GM21390 (cell line): ENCODE results near the gene TLCD4.
"Not testable (repeated sequence)": the region's sequence is repeated elsewhere in the genome, so short reads cannot be mapped to it uniquely, and the experiment has no call there.

Source experiments
- ATAC-seq: cut with Tn5 transposase; IDR thresholded peaks from one replicate; pipeline ENCODE4 v1.9.1; 2021; ENCODE audit not compliant: unreplicated experiment

The TLCD4 gene, protein sequence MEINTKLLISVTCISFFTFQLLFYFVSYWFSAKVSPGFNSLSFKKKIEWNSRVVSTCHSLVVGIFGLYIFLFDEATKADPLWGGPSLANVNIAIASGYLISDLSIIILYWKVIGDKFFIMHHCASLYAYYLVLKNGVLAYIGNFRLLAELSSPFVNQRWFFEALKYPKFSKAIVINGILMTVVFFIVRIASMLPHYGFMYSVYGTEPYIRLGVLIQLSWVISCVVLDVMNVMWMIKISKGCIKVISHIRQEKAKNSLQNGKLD

GRCh38 chr1:95117207-95118066 lies at the start of gene TLCD4:
TLCD4 (plus strand) TSS chr1:95117355; CDS start chr1:95143902, 26,547 bp downstream.
- ATAC-seq = peak; percentile 58

DNA sequence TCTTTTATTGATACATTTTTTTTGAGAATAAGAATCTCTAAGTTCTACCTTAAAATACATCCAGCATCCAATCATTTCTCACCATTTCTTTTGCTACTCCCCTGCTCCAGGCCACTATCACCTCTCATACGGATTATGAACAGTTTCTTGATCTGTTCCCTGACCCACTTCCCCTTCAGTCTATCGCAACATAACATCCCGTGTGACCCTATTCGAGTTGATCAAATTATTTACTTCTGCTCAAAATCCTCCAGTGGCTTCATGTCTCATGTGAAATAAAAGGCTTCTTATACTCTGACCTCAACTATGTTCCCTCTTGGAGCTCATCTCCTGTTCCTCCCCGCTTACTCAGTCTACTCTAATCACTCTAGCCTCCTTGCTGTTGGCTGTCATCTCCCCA lies 49.6 kb upstream of the TLCD4 start:
- ATAC-seq = no peak

DNA sequence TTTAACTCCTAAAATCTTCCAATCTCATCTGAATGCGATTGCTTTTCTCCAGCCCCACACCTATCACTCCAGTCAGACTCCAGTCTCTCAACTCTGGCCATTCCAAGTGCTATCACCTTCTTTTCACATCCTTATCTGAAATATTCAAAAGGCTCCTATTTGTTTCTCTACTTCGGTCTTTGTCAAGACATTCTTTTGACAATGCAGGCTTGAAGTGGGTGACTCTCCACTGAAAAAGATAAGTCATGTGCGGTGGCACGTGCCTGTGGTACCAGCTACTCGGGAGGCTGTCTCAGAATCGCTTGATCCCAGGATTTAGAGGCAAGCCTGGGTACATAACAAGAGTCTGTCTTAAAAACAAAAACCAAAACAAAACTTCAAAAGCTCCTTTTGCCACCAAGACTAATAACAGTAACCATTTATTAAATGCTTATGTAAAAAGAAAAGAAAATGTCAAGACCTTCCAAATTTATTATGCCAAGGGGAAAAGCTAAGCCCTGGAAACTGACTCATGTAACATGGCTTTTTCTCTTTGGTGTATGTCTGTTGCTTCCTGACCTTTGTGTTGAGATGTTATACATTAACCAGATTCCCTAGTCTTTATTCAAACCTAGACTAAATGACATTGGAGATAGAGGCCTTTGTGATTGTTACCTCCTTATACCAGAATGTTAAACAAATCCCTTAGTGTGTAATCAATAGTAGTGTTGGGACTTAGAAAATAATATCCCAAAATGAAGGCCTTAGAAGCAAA lies 48.0 kb upstream of the TLCD4 start:
- ATAC-seq = no peak

- ATAC-seq = no peak
Measured at GRCh38 chr1:95069710-95070093, 47.5 kb upstream of the TLCD4 start.

DNA sequence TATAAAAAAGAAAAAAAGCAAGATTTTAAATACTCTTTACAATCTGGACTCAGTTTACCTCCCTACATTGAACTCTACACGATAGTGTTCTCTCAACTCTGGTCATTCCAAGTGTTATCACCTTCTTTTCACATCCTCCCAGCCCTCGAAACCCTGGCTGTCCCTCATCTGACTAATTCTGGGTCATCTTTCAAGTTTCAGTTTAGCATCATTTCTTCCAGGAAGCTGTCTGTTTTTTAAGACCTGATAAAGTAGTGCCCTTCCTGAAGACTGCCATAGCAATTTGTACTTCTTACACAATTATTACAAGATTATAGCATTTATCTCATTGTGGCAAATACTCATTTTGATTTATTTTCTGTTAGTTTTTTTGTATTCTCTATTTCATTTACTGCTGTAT lies 45.6 kb upstream of the TLCD4 start:
- no peak for ATAC-seq

DNA sequence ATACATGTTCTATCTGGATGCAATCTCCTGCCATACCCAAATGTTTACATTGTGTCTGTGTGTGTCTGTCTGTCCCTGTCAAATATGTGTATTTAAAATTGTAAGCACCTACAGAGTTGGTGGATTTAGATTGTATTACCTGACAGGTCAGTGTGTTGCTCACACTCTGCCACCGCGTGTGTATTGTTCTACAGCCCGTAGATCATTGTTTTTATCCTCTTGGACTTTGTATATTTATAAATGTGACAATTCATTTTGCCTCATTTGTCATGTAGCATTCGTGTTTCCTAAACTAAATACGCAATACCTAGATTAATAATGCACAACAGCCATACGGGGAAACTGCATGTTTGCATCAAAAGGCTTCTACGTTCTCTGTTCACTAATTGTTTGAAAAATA lies 45.0 kb upstream of the TLCD4 start:
- no peak for ATAC-seq

GRCh38 chr1:95072532-95073419 lies 44.4 kb upstream of the TLCD4 start, which contains the start of gene ALG14:
ALG14 (minus strand) TSS chr1:95072951; CDS start chr1:95072898, 53 bp downstream.
- ATAC-seq = peak; percentile 96

DNA sequence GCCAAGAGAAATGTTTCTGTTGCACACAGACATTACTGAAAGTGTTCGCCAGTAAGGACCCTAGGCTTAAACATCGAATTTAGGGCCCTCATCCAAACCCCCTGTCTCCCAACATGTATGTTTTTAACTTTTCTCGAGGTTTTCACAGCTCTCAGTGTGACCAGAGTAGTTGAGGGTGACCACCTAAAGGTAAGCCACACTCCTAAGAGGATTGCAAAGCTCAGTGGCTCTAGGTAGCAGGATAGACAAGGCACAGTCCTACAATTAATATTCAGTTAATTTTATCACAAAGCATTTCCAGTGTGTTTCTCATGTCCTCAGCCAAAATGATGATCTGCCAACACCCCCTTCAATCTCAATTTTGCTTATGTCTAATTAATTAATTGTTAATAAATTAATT lies 43.7 kb upstream of the TLCD4 start:
- no peak for ATAC-seq

DNA sequence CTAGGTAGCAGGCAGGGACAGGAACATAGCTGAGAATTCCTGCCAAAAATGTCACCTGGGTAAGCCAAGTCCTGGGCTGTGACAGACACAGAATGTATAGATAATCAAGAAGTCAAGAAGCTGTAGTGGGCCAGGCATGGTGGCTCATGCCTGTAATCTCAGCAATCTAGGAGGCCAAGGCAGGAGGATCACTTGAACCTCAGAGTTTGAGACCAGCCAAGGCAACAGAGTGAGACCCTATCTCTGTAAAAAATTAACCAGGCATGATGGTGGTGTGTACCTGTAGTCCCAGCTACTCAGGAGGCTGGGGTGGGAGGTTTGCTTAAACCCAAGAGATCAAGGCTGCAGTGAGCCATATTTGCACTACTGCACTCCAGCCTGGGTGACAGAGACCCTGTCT lies 41.1 kb upstream of the TLCD4 start:
- no peak for ATAC-seq

DNA sequence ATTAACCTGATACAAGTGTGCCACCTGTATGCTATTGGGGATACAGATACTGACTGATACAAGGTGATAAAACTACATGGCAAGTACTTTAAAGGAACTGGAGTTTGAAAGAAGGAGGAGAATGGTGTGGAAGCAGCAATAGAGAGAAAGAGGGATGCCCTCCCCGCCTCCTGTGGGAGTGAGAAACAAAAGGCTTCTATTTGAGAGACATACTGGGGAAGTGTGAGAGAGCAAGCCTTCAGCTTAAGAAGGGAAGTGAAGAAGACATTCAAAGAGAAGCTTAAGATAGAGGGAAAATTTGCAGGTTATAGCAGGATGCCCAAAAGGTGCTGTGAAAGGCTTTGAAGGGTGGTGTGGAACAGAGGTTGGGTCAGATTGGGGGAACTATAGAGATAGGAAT lies 36.7 kb upstream of the TLCD4 start:
- no peak for ATAC-seq

- ATAC-seq = no peak
Measured at GRCh38 chr1:95080879-95081278, 36.3 kb upstream of the TLCD4 start.

DNA sequence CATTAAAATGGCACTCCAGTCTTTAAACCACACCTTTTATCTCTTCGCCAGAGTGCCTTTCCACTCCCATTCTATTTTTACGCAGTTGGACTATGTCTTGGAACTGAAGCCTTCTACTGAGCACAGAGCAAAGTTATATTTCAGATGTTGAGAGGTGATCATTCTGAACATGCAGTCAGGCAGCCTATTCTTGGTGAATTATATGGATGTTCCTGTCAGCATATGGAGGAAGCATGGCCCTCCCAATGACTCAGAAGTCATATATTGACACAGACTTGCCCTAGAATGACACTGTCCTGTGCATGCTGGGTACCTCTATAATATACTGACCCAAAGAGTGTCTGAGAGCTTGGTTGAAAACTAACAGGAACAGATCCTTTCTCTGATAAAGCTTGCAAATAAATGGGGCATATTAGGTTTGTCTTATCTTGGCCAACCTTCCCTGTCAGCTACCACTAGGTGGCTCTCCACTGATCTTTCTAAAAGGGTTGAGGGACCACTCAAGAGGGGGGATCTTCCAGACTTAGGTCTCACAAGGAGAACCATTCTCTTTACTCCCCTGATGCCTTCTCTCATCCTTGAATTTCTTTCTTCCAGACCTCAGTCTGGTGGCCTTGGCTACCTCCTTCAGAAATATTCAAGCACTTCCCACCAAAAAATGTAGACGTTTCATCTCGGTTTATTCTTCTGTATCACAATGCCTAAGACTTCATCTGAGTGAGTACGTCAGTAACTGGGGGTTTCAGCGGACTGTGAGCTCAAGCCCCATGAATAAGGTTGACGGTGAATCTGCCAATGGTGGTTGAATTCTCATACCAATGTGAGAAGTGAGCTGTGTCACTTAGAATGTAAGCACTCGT lies 32.6 kb upstream of the TLCD4 start:
- ATAC-seq = peak; percentile 75

DNA sequence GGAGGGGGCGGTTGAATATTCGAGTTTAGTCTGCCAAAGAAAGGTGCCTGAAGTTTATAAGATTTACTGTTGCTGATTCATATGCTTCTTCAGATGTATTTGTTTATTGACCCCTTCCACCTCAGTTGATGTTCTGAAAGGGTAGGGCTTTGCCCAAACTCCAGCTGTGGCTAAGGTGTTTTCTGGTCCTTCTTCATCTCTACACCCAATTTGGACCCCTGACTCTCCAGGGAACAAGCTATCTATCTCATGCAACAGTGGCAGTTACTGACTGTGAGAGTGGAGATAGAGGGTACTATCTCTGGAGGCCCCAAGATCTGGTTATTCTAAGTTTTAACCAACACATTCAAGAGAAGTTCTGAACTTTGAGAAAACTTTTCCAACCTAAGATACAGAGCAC lies 31.8 kb upstream of the TLCD4 start:
- ATAC-seq = no peak

- ATAC-seq = no peak
Measured at GRCh38 chr1:95086949-95087533, 30.1 kb upstream of the TLCD4 start.

DNA sequence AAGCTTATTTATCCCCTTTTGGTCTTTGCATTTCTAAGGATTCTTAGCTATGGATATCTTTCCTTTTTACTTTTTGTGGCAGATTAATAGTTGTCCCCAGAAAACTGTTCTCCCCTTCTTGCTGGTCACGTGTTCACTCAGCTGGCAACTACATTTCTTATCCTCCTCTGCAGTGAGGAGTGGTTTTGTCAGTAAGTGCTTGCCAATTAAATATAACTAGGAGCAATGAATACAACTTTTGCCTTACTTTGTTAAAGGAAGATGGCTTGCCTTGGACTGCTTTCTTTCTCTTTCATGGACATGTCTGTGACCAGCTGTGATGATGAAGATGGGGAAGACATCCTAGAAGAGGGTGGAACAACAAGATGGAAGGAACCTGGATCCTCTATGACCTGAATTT lies 28.9 kb upstream of the TLCD4 start:
- ATAC-seq = no peak

DNA sequence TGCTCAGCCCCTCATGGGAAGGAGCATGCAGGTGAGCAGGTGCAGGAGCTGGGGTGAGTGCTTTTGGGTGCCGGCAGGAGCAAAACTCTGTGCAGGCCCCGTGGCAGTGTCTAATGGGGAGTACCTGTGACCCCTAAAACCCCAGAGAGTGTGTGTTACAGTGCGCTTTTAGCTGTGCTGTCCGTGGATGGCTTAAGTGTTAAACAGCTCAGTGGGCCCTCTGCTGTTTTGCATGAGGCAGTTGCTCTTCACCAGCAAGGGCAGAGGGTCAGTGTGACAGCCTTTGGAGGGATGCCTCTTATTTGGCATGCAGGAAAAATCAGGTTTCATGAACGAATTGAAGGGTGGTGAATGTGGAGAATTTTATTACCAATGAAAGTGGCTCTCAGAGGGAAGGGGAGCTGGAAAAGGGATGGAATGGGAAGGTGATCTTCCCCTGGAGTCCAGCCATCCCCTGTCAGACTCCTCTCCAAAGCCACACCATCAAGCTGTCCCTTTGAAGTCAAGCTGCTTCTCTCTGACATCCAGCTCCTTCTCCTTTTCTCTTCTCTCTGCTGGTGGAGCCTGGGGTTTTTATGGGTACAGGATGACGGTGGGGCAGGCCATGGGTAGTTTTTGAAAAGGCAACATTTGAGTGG lies 27.4 kb upstream of the TLCD4 start:
- no peak for ATAC-seq

DNA sequence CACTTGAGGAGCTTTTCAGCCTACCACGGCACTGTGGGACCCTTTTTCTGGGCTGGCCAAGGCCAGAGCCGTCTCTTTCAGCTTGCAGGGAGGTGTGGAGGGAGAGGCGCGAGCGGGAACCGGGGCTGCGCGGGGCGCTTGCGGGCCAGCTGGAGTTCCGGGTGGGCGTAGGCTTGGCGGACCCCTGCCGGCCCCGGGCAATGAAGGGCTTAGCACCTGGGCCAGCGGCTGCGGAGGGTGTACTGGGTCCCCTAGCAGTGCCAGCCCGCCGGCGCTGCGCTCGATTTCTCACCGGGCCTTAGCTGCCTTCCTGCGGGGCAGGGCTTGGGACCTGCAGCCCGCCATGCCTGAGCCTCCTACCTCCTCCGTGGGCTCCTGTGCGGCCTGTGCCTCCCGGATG lies 25.9 kb upstream of the TLCD4 start:
- not testable (repeated sequence) for ATAC-seq

- not testable (repeated sequence) for ATAC-seq
Measured at GRCh38 chr1:95092891-95093290, 24.3 kb upstream of the TLCD4 start.

DNA sequence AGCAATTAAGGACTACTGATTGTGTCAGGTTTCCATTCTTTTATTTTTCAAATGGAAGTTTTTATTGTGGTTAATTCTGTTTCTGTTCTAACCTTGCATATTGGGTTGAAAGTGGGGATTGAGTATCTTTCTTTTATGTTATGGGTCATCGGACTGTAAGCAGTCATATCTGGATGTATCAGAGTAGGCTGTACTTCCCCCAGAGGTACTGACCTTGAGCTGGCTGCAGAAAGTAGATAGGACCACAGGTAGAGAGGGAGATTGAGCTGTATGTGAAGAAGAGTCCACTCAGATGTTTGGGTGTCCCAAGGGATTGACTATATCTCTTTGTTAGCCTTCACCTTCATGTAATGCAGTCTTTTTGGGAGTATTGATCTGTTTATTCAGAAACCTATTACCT lies 23.9 kb upstream of the TLCD4 start:
- ATAC-seq = no peak
